Natural killer cell treated with Interleukin-12 subunit alpha and Interleukin-12 subunit beta and Interleukin-15 and Interleukin-18, amount 100 ng/mL, for 72 hours (primary cell): ENCODE data around the gene MAEA. TPM values are rescaled to one million over a fixed set of nuclear protein-coding genes. Genes with fewer than 3 reads are reported as not detected.
A peak's percentile ranks its signal among the peaks of the same experiment; 100 is the strongest.

Source experiments
- ATAC-seq, 2 donors: fragments of 150-1000 bp; cut with Tn5 transposase in 1 of 2; sonication (Bioruptor Pico), chemical (Tn5 transposase) in 1 of 2; 2 replicates each; pipeline ENCODE4 v1.10.0; 2021
- DNase-seq: peaks from one replicate; pipeline ENCODE4 v3.0.0; 2022; ENCODE audit warnings: low spot score
- H3K27ac Mint-ChIP-seq, 2 donors: 1 replicate in 1 of 2; 2 replicates in 1 of 2; pipeline ENCODE4 v1.8.0; 2022; ENCODE audit warnings: mixed read lengths in 2 of 2, mild to moderate bottlenecking in 1 of 2, moderate library complexity in 1 of 2
- H3K27me3 Mint-ChIP-seq, 2 donors: 1 replicate in 1 of 2; 2 replicates in 1 of 2; pipeline ENCODE4 v1.8.0; 2022; ENCODE audit warnings: mixed read lengths in 2 of 2
- H3K36me3 Mint-ChIP-seq: one replicate; pipeline ENCODE4 v1.8.0; 2022; ENCODE audit warnings: mixed read lengths
- H3K4me1 Mint-ChIP-seq, 2 donors: 1 replicate in 1 of 2; 2 replicates in 1 of 2; pipeline ENCODE4 v1.8.0; 2022; ENCODE audit warnings: low read depth in 2 of 2, mixed read lengths in 2 of 2, mild to moderate bottlenecking in 1 of 2
- H3K4me3 Mint-ChIP-seq: one replicate; pipeline ENCODE4 v1.8.0; 2022; ENCODE audit warnings: mixed read lengths
- H3K9me3 Mint-ChIP-seq: 2 replicates; pipeline ENCODE4 v1.8.0; 2022; ENCODE audit warnings: mixed read lengths
- total RNA-seq, 2 donors: library from RNA; stranded (reverse); gene quantifications; one replicate each; pipeline ENCODE4 v1.2.3, GENCODE V29; 2022

MAEA gene
- total RNA-seq, 2 donors from 2014 or later: 60.1 to 93.7 TPM

- ATAC-seq (no peak), DNase-seq (no peak)
- Mint-ChIP-seq H3K4me1 (peaks cover 42 to 51% of the 10 kb centered on the region in 2 donors), H3K27me3 (no peaks in the 10 kb centered on the region), H3K27ac (no peak overlapping the region), H3K9me3 (no peaks in the 10 kb centered on the region), H3K4me3 (no peak overlapping the region), H3K36me3 (peaks cover 8% of the 10 kb centered on the region)
These were observed 31.2 kb upstream of the MAEA start for GRCh38 chr4:1258457-1258856.

- Mint-ChIP-seq H3K4me1 (peaks cover 30 to 36% of the 10 kb centered on the region in 2 donors), H3K4me3 (peak overlapping the region; percentile 36), H3K36me3 (peaks cover 8% of the 10 kb centered on the region), H3K9me3 (no peaks in the 10 kb centered on the region), H3K27ac (peak overlapping the region; percentile 20 to 46), H3K27me3 (no peaks in the 10 kb centered on the region)
- DNase-seq: no peak
- ATAC-seq: no peak
These were observed 29.7 kb upstream of the MAEA start for GRCh38 chr4:1259966-1260365.

GRCh38 chr4:1260418-1261106, 29.1 kb upstream of the MAEA start:
- Mint-ChIP-seq H3K27ac (peak overlapping the region; percentile 20 to 46), H3K9me3 (no peaks in the 10 kb centered on the region), H3K36me3 (peaks cover 8% of the 10 kb centered on the region), H3K27me3 (no peaks in the 10 kb centered on the region), H3K4me3 (peak overlapping the region; percentile 36), H3K4me1 (peaks cover 29 to 30% of the 10 kb centered on the region in 2 donors)
- ATAC-seq (peak in 1 of 2 donors; percentile 33), DNase-seq (no peak)

- peak overlapping the region in 1 of 2 donors; percentile 46 for H3K27ac Mint-ChIP-seq
- H3K36me3 Mint-ChIP-seq: peaks cover 7% of the 10 kb centered on the region
- H3K27me3 Mint-ChIP-seq: no peaks in the 10 kb centered on the region
- H3K4me1 Mint-ChIP-seq: peaks cover 21 to 22% of the 10 kb centered on the region in 2 donors
- no peaks in the 10 kb centered on the region for H3K9me3 Mint-ChIP-seq
- H3K4me3 Mint-ChIP-seq: no peak overlapping the region
- ATAC-seq: no peak
- DNase-seq: no peak
These were observed 28.4 kb upstream of the MAEA start for GRCh38 chr4:1261107-1261928.

GRCh38 chr4:1264942-1265341, 24.7 kb upstream of the MAEA start:
- H3K4me1 Mint-ChIP-seq: peaks cover 16% of the 10 kb centered on the region in 2 donors
- ATAC-seq: no peak
- no peak overlapping the region for H3K27ac Mint-ChIP-seq
- no peaks in the 10 kb centered on the region for H3K27me3 Mint-ChIP-seq
- H3K36me3 Mint-ChIP-seq: no peaks in the 10 kb centered on the region
- no peak overlapping the region for H3K4me3 Mint-ChIP-seq
- DNase-seq: no peak
- H3K9me3 Mint-ChIP-seq: no peaks in the 10 kb centered on the region

- Mint-ChIP-seq H3K27me3 (no peaks in the 10 kb centered on the region), H3K27ac (no peak overlapping the region)
These were observed 24.3 kb upstream of the MAEA start for GRCh38 chr4:1265351-1265750.

GRCh38 chr4:1266881-1267763, 22.6 kb upstream of the MAEA start:
- peaks cover 6 to 8% of the 10 kb centered on the region in 2 donors for H3K4me1 Mint-ChIP-seq
- ATAC-seq (no peak), DNase-seq (no peak)
- peak overlapping the region; percentile 20 to 56 for H3K27ac Mint-ChIP-seq
- no peaks in the 10 kb centered on the region for H3K36me3 Mint-ChIP-seq
- H3K9me3 Mint-ChIP-seq: no peaks in the 10 kb centered on the region
- peak overlapping the region; percentile 68 for H3K4me3 Mint-ChIP-seq
- no peaks in the 10 kb centered on the region for H3K27me3 Mint-ChIP-seq

More at GRCh38 chr4:1265351-1265750, 24.3 kb upstream of the MAEA start:
- no peak for ATAC-seq
- Mint-ChIP-seq H3K36me3 (no peaks in the 10 kb centered on the region), H3K9me3 (no peaks in the 10 kb centered on the region), H3K4me3 (no peak overlapping the region), H3K4me1 (peaks cover 12% of the 10 kb centered on the region in 2 donors)
- no peak for DNase-seq

GRCh38 chr4:1269209-1269608, 20.5 kb upstream of the MAEA start:
- Mint-ChIP-seq H3K4me1 (peaks cover 6 to 8% of the 10 kb centered on the region in 2 donors), H3K36me3 (no peaks in the 10 kb centered on the region), H3K27me3 (no peaks in the 10 kb centered on the region), H3K27ac (no peak overlapping the region), H3K9me3 (no peaks in the 10 kb centered on the region), H3K4me3 (no peak overlapping the region)
- ATAC-seq (no peak), DNase-seq (no peak)

GRCh38 chr4:1271686-1272085, 18.0 kb upstream of the MAEA start:
- no peak for DNase-seq
- H3K9me3 Mint-ChIP-seq: no peaks in the 10 kb centered on the region
- no peak overlapping the region for H3K4me3 Mint-ChIP-seq
- no peak for ATAC-seq
- no peaks in the 10 kb centered on the region for H3K36me3 Mint-ChIP-seq
- H3K27me3 Mint-ChIP-seq: no peaks in the 10 kb centered on the region
- peaks cover 6 to 8% of the 10 kb centered on the region in 2 donors for H3K4me1 Mint-ChIP-seq
- no peak overlapping the region for H3K27ac Mint-ChIP-seq

- ATAC-seq (no peak), DNase-seq (no peak)
- no peaks in the 10 kb centered on the region for H3K4me1 Mint-ChIP-seq
- H3K9me3 Mint-ChIP-seq: no peaks in the 10 kb centered on the region
- no peak overlapping the region for H3K4me3 Mint-ChIP-seq
- no peak overlapping the region for H3K27ac Mint-ChIP-seq
- no peaks in the 10 kb centered on the region for H3K27me3 Mint-ChIP-seq
- H3K36me3 Mint-ChIP-seq: no peaks in the 10 kb centered on the region
These were observed 14.8 kb upstream of the MAEA start for GRCh38 chr4:1274871-1275270.

- ATAC-seq: no peak
- Mint-ChIP-seq H3K27ac (no peak overlapping the region), H3K9me3 (no peaks in the 10 kb centered on the region), H3K4me1 (no peaks in the 10 kb centered on the region), H3K36me3 (no peaks in the 10 kb centered on the region), H3K27me3 (no peaks in the 10 kb centered on the region), H3K4me3 (no peak overlapping the region)
- no peak for DNase-seq
These were observed 12.7 kb upstream of the MAEA start for GRCh38 chr4:1276984-1277383.

- H3K9me3 Mint-ChIP-seq: no peaks in the 10 kb centered on the region
- H3K36me3 Mint-ChIP-seq: no peaks in the 10 kb centered on the region
- H3K4me3 Mint-ChIP-seq: no peak overlapping the region
- ATAC-seq: no peak
- no peaks in the 10 kb centered on the region for H3K4me1 Mint-ChIP-seq
- no peak for DNase-seq
- no peak overlapping the region for H3K27ac Mint-ChIP-seq
- H3K27me3 Mint-ChIP-seq: no peaks in the 10 kb centered on the region
These were observed 11.7 kb upstream of the MAEA start for GRCh38 chr4:1277667-1278665.

- H3K4me1 Mint-ChIP-seq: no peaks in the 10 kb centered on the region
- ATAC-seq (no peak), DNase-seq (no peak)
- H3K27me3 Mint-ChIP-seq: no peaks in the 10 kb centered on the region
- H3K27ac Mint-ChIP-seq: no peak overlapping the region
- no peak overlapping the region for H3K4me3 Mint-ChIP-seq
- H3K36me3 Mint-ChIP-seq: no peaks in the 10 kb centered on the region
- H3K9me3 Mint-ChIP-seq: no peaks in the 10 kb centered on the region
These were observed 10.4 kb upstream of the MAEA start for GRCh38 chr4:1279253-1279652.
